ENCODE measurements around the gene SCAMP4.
A peak's percentile ranks its signal among the peaks of the same experiment; 100 is the strongest.
"Not testable (repeated sequence)": the region's sequence is repeated elsewhere in the genome, so short reads cannot be mapped to it uniquely, and the experiment has no call there.

The SCAMP4 gene

GRCh38 chr19:1871630-1872029, 33.6 kb upstream of the SCAMP4 start:
- Histone ChIP-seq H3K4me3 (ENCODE audit: low read depth, low read length) (no peak overlapping the region), H3K36me3 (replicated peaks) (peaks cover 7% of the 10 kb centered on the region), H3K27ac (no peak overlapping the region), H3K27me3 (replicated peaks) (no peaks in the 10 kb centered on the region)
- in situ Hi-C loops (cut with HindIII; ENCODE audit: low pct_ligation_motif_present, low sequenced_read_pairs): no loop called here
- DNase-seq: no peak
- TF ChIP-seq CTCF (IDR thresholded peaks at IDR 0.05; ENCODE audit: low read depth, low read length, missing control alignments): no peak

GRCh38 chr19:1872807-1873523, 32.2 kb upstream of the SCAMP4 start:
- TF ChIP-seq CTCF (IDR thresholded peaks at IDR 0.05; ENCODE audit: low read depth, low read length, missing control alignments): no peak
- Histone ChIP-seq H3K27ac (no peak overlapping the region), H3K36me3 (replicated peaks) (peaks cover 7% of the 10 kb centered on the region), H3K27me3 (replicated peaks) (no peaks in the 10 kb centered on the region), H3K4me3 (ENCODE audit: low read depth, low read length) (no peak overlapping the region)
- in situ Hi-C loops (cut with HindIII; ENCODE audit: low pct_ligation_motif_present, low sequenced_read_pairs): no loop called here
- no peak for DNase-seq

GRCh38 chr19:1873524-1874473, 31.4 kb upstream of the SCAMP4 start:
- no peak overlapping the region for H3K4me3 ChIP-seq (ENCODE audit: low read depth, low read length)
- TF ChIP-seq CTCF (IDR thresholded peaks at IDR 0.05; ENCODE audit: low read depth, low read length, missing control alignments): no peak
- H3K36me3 ChIP-seq (replicated peaks): peaks cover 7% of the 10 kb centered on the region
- H3K27ac ChIP-seq: no peak overlapping the region
- in situ Hi-C loops (cut with HindIII; ENCODE audit: low pct_ligation_motif_present, low sequenced_read_pairs): no loop called here
- no peak for DNase-seq
- H3K27me3 ChIP-seq (replicated peaks): no peaks in the 10 kb centered on the region

GRCh38 chr19:1874554-1875185, 30.5 kb upstream of the SCAMP4 start:
- no peak overlapping the region for H3K27ac ChIP-seq
- peaks cover 7% of the 10 kb centered on the region for H3K36me3 ChIP-seq (replicated peaks)
- H3K4me3 ChIP-seq (ENCODE audit: low read depth, low read length): peak overlapping the region; percentile 97
- in situ Hi-C loops (cut with HindIII; ENCODE audit: low pct_ligation_motif_present, low sequenced_read_pairs): no loop called here
- H3K27me3 ChIP-seq (replicated peaks): no peaks in the 10 kb centered on the region
- DNase-seq: no peak
- TF ChIP-seq CTCF (IDR thresholded peaks at IDR 0.05; ENCODE audit: low read depth, low read length, missing control alignments): no peak

- Histone ChIP-seq H3K4me3 (ENCODE audit: low read depth, low read length) (peak overlapping the region; percentile 97), H3K27ac (peak overlapping the region; percentile 80)
- in situ Hi-C loops (cut with HindIII; ENCODE audit: low pct_ligation_motif_present, low sequenced_read_pairs): not testable (repeated sequence)
These were observed 29.9 kb upstream of the SCAMP4 start for GRCh38 chr19:1875265-1875645.

More at GRCh38 chr19:1875265-1875645, 29.9 kb upstream of the SCAMP4 start:
- not testable (repeated sequence) for H3K36me3 ChIP-seq (replicated peaks); DNase-seq; H3K27me3 ChIP-seq (replicated peaks)

Measured in brain microvascular endothelial cell (primary cell).